Measurements from ENCODE around the gene GGCX.
A peak's percentile ranks its signal among the peaks of the same experiment; 100 is the strongest.
"Not testable (repeated sequence)": the region's sequence is repeated elsewhere in the genome, so short reads cannot be mapped to it uniquely, and the experiment has no call there.

Gene GGCX

GRCh38 chr2:85561280-85562212, at the start of gene GGCX:
GGCX (minus strand) TSS chr2:85561493; CDS start chr2:85561428, 65 bp downstream.
- DNase-seq = peak; percentile 79

GRCh38 chr2:85607268-85608215, 46.2 kb upstream of the GGCX start:
- DNase-seq = no peak

DNA sequence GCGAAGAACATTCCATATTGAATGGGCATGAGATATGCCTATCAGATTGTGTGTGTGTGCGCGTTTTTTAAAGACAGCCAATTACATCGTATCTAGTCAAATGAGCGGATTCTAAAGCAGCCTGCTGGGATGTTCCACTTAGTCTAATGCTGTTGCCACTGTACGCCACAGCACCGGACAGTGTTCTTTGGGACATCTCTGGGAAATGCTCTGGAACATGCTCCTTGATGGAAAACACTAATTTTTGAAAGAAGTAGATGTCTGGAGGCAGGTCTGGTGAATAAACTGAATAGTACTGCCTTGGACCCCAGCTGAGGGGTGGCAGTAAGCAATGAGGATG, 44.8 kb upstream of the GGCX start:
- DNase-seq = no peak

DNA sequence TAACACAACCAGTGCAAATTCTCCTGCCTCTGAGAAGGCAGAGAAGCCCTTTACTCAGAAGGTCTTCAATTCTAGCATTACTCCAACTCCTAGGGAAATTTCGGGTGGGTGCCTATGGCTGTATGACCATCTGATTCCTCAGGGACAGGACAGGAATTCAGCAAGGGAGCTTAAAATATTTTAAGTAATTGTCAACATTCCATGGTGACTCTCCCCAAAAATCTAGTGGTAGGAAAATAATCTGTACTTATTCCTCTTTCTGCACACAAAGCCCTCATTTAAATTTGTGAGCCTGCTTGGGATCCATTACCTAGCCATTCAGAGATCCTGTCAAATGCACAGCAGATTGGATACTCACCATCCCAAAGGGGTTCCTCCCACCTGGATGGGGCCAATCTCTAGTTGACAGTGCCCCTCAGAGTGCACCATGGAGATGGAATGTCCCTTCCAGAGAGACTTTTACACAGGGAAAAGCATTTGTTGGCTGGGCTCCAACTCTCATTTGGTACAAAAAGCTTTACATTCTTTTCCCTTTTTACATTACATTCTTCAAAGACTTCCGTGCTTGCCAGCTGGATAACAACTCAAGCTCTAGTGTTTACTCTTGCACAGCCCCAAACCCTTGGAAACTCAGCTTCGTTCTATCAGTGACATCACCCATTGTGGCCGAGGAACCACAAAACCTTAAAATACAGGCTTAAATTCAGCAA, 44.3 kb upstream of the GGCX start:
- DNase-seq = no peak

- no peak for DNase-seq
Observed at GRCh38 chr2:85604568-85605339, 43.5 kb upstream of the GGCX start.

- DNase-seq = not testable (repeated sequence)
Observed at GRCh38 chr2:85604133-85604444, 42.8 kb upstream of the GGCX start.

- DNase-seq = no peak
Observed at GRCh38 chr2:85602476-85603234, 41.4 kb upstream of the GGCX start, which contains the start of gene TMEM150A. TMEM150A (minus strand) TSS chr2:85602698; CDS start chr2:85601948, 750 bp downstream.

- DNase-seq = no peak
Observed at GRCh38 chr2:85601771-85602475, 40.6 kb upstream of the GGCX start.

GRCh38 chr2:85600951-85601770, 39.9 kb upstream of the GGCX start:
- no peak for DNase-seq

- DNase-seq = no peak
Observed at GRCh38 chr2:85600235-85600575, 38.9 kb upstream of the GGCX start.

DNA sequence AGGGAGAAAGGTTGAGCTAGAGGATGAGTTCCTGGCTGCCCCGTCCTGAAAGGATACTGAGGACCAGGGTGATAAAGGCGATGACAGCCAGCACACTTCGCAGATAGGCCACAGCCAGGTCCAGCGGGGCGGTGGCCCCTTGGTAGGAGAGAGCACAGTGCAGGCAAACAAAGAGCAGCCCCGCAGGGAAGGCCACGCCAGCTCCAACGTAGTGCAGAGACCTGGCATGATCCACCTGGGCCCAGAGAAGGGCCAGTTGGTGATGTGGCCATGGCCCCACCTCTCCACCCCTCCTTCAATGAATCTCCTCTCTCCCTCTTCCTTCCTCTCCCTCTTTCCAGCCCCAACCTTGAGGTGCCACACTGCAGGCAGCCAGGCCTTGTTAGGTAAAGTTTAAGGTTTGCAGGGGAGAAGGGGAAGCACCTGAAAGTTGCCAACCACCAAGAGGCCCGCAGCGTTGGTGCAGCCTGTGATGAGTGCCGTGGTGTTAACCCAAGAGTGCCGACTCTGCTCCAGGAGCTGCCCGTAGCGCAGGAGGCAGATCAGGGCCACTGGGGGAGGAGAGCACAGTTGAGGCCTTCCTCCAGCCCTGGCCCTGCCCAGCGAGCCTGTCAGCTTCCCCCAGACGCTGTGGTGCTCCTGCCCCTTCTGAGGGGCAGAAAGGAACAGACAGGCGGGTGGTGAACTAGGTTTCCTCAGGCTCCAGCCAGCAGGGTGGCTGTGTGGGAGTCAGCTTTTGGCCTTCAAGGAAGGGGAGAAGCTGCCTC, 38.4 kb upstream of the GGCX start:
- DNase-seq = no peak

- DNase-seq = no peak
Observed at GRCh38 chr2:85598594-85599340, 37.5 kb upstream of the GGCX start.

- DNase-seq = no peak
Observed at GRCh38 chr2:85597241-85597640, 35.9 kb upstream of the GGCX start.

DNA sequence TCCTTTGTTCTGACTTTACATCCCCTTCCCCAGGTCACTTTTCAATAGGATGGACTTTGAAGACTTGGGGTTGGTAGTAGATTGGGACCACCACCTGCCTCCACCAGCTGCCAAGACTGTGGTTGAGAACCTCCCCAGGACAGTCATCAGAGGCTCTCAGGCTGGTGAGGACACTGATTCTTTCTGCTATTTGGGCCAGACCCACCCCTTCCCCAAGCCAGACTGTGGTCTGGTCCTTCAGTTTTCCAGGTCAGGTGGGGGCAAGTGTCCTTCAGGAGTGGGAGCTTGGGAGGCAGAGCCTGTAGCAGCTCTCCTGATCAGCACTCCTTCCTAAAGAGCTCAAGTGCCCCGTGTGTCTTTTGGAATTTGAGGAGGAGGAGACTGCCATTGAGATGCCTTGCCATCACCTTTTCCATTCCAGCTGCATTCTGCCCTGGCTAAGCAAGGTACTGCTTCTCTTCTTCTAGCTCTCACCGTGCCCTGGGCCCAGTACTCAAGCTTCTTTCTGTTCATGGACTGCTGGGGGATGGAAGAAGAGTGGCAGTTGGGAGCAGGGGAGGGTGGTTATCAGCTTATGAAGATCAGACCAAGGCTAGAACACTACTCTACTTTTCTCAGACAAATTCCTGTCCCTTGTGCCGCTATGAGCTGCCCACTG, 35.3 kb upstream of the GGCX start:
- DNase-seq = no peak

DNA sequence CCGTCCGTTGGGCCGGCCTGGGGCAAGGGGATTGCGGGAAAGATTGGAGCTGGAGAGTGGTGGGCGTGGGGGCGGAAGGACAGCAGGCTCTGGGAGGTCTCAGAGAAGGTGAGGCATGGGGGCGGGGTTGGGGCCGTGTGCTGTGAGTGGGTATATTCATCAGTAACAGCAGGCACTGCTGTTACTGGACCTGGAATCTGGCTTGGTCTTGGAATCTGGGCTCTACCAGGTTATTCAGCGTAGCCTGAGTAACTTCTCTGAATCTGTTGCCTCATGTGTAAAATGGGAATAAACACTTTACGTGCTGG, 34.7 kb upstream of the GGCX start:
- DNase-seq = no peak

DNA sequence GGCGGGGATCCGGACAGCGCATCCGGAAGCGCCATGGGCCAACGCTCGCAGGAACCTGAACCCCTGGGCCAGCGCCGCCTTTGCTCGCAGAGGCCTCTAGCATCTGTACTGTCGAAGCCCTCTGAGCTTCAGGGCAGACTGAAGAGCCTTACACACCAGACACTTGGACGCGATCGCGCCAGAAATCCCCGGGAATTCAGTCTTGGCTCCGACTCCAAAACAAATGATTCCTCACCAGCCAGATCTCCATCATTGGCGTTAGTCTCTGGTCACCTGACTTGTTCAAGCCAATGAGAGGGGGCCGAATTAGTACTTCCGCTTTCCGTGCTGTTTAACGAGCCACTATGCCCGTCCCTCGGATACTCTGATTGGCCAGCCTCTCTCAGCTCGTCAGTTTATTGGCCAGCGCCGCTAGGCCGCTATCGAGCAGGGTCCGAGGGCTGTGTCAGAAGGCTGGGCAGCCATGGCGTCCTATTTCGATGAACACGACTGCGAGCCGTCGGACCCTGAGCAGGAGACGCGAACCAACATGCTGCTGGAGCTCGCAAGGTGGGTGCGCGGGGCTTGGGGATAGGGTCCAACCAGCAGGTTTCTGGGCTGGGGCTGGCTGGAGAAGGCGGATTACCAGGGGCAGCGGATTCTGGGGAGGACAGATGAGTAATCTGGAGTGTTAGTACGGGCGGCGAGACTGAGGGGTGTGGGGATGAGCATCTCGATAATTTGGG, 34.2 kb upstream of the GGCX start, which contains the start of gene RNF181:
TSS of gene RNF181 (plus strand) at position 445 of the 725 bp plus-strand sequence. CDS start at position 464, 19 bp downstream.
- peak; percentile 83 for DNase-seq

GRCh38 chr2:85594715-85595300, 33.5 kb upstream of the GGCX start:
- DNase-seq = no peak

Data from NCI-H2081 treated with DMSO at 0.1 percent for 48 hours (cell line).